NCI-H82 treated with DMSO at 0.1 percent for 48 hours (cell line): ENCODE data around the gene CSMD2.

Experiments
- DNase-seq: peaks from one replicate; lab custom pipeline; 2025; ENCODE audit not compliant: unreplicated experiment; lab: John Stamatoyannopoulos, UW

The CSMD2 gene

DNA sequence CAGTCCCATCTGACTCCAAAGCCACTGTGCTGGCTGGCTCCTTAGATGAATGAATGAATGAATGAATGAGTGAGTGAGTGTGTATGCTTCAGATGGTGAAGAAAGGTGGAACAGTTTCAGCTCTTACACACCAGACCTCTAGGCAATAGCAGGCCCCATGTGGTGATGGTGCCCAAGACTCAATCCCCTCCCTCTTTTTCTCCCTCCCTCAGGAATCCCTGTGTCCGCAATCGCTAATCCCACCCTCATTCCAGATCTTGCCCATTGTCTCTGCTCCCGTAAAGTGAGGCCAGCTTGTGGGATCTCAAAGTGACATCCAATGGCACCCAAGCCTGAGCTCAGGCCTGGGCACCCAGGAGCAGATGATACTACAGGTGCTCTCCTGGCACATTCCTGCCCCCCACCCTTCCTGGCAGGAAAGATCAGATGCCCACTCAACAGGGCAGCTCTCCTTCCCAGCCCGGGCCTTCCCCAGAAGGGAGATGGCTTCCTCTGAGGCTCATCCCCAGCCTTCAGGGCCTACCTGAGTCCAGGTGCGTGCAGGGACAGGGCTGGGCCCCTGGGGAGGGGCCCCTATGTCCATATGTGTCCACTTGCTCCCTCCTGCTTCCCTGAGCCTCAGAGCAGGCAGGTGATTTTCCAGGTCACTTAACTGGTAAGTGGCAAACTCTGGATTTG lies 194.7 kb downstream of the CSMD2 start:
- DNase-seq: no peak

GRCh38 chr1:33966346-33967141 lies 198.5 kb downstream of the CSMD2 start:
- DNase-seq: no peak

- no peak for DNase-seq
Observed at GRCh38 chr1:33965086-33965485, 199.9 kb downstream of the CSMD2 start.

GRCh38 chr1:33962061-33962460 lies 203.0 kb downstream of the CSMD2 start:
- no peak for DNase-seq

DNA sequence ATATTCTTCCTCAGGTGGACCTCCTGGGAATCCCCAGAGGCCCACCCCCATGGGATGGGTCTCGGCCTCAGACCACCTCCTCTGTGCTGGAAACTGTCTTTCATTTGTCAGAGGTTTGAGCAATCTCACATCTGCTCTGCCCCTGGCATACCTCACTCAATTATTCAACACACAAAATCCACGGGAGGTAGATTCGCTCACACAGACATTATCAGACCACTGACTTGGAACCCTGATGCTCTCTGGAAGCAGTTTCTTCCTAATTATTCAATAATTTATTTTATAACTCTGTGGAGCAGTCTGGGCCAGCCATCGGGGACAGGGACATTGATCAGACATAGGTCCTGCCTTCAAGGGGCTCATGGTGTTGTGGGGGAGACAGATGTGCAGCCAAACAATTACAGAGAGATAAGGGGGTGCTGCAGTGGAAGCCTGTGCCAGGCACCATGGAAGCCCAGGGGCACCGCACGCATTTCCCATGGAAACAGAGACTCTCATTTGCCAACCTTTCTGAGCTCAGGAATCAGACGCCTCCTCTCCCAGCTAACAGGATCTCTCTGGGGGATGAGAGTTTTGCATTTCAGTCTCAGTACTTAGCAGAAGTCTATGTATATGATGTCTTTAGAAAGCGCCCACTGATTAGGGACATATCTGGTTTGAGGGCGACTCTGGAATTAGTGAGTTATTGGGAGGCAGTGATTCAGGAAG lies 204.7 kb downstream of the CSMD2 start:
- DNase-seq: no peak

- DNase-seq: no peak
Observed at GRCh38 chr1:33957854-33958253, 207.2 kb downstream of the CSMD2 start.

DNA sequence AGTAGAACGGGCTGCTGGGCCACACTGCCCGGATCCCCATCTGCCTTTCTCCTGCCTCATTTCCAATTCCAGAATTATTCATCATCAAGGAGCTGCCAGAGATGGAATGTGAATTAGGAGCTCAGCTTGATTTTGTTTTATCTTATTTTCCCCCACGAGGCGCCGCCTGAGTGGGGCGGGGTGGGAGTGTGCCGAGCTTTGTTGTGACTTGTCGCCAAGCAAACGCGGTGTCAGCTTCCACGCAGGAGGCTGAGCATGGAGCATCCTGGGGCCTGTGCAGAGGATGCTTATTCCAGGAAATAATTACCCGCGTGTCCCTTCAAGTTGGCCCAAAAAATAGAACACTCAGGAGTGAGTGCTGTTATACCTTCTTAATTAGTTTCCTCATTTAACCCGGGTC lies 209.9 kb downstream of the CSMD2 start:
- DNase-seq: no peak

DNA sequence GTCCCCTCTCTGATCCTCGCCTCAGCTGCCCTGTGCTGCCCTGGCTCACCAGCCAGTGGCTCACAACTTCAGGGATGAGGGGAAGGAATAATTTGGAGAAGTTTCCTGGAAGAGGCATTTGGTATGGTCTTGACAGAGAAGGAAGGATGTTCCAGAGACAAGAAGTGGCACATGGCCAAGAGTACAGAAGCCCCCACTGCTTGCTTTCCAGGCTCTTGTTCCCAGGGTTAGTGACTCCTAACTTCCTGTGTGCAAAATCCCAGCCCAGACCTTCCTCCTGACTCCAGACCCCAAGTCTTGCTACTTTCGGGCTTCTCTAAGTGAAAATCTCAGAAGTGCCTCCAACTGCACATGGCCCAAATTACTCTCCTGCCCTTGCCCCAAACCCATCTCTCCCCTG lies 215.5 kb downstream of the CSMD2 start:
- no peak for DNase-seq

- no peak for DNase-seq
Observed at GRCh38 chr1:33948291-33948690, 216.7 kb downstream of the CSMD2 start.

GRCh38 chr1:33946836-33947235 lies 218.2 kb downstream of the CSMD2 start:
- no peak for DNase-seq

- DNase-seq: no peak
Observed at GRCh38 chr1:33944846-33945245, 220.2 kb downstream of the CSMD2 start.

- DNase-seq: no peak
Observed at GRCh38 chr1:33943978-33944377, 221.1 kb downstream of the CSMD2 start.

DNA sequence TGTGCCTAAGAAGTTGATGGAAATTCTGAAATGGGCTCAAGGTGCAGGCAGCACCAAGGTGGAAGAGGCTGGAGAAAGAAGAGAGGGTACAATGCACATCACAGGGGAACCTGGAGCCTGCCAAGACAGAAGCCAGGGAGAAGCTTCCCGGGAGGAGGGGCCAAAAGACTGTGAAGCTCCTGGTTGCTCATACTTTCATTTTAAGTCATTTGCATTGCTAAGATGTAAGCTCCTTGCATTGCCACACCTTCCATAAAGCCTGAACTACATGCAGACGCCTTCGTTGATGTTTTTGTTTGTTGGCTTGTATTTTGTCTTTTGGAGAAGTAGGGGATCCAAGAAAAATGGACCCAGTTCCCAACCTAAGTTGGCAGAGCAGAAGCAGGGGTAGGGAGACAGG lies 232.2 kb downstream of the CSMD2 start:
- no peak for DNase-seq

- DNase-seq: no peak
Observed at GRCh38 chr1:33931111-33931475, 233.9 kb downstream of the CSMD2 start.

DNA sequence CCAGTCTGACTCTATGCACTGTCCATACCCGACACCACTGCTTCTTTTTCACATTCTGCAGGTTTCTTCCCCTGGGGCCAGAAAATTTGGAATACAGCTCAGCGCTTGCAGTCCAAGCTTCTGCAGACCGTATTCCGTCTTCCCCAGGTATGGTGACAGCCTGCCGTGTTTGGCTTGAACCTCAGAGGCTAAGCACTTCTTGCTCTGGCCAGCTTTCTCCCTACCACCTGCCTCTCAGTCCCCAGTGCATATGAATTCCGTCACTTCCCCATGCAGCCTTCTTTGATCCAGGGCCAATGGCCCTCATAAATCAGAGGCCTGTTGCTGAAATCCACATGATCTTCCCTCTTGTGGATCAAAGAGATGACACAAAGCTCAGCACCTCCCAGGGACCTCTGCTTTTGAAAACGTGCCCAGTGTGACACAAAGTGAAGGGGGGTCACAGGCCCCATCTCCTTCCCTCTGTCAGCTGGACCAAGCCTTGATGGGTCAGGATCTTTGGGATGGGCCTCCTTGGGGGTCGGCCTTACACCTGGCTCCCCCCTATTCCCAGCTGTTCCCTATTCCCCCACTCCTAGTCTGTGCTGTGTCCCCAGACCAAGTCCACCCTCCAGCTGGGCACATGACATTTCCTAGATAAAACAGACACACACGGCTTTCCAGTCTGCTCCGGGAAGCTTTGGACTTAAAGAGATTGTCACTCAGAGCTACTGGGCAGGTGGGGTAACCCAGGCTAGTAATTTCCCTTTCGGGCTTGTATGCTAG lies 234.5 kb downstream of the CSMD2 start:
- no peak for DNase-seq

- DNase-seq: no peak
Observed at GRCh38 chr1:33928251-33928650, 236.8 kb downstream of the CSMD2 start.

DNA sequence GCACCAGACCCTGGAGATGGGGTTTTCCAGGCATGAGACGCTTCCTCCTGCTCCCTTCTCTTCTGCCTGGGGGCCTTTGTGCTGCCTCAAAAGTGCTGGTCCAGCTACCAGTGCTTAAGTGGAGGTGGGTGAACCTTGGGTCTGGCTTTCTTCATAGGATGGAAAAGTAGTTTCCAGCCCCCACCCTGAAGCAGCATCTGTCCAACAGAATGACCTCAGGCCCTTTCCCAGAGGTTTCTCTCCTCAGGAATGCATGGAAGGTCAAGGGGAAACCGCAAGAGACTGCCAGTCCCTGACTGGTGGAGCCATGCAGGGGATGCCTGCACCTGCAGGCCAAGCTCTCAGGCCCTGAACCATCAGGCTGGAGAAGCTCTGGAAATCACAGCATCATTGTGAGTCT lies 237.3 kb downstream of the CSMD2 start:
- no peak for DNase-seq

DNA sequence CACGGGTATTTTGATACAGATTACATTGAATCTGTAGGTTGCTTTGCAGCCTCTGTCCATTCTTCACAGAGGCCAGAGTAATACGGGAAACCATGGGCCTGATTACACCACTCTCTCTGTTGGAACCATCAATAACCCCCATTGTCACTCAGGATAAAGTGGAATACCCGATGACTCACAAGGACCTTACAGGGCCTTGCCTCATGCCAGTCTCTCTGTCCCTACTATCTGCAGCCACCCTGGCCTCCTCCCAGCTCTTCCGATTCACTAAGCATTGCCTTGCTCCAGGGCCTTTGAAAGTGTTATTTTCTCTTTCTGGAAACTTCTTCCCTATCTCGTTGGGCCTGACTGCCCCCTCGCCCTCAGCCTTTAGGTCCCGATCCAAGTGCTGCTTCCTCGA lies 239.4 kb downstream of the CSMD2 start:
- no peak for DNase-seq

- no peak for DNase-seq
Observed at GRCh38 chr1:33921281-33921680, 243.7 kb downstream of the CSMD2 start.

DNA sequence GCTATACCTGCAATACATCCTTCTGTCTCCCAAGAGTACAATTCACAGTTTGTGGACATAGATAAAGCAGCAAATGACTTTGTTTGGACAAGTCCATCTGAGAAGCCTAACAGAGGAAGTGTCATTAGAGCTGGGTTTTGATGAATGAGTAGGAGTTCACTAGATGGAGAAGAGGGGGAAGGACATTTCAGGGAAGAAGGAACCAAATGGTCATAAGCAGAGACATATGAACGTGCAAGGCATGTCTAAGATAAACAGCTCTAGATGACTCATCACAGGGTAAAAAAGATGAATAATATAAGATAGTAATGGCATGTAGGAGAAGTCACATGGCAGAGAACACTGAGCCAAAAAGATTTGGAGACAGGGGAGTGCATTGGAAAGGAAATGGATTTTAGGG lies 246.7 kb downstream of the CSMD2 start:
- no peak for DNase-seq

- no peak for DNase-seq
Observed at GRCh38 chr1:33916786-33917185, 248.2 kb downstream of the CSMD2 start.
